HEK293 (cell line): ENCODE data around the gene ATP8A2.

Source experiments
- REST ChIP-seq: fragments of 450-650 bp; formaldehyde crosslinking; IDR thresholded peaks from 2 replicates; pipeline ENCODE4 v1.5.1; 2016; ENCODE audit warnings: missing biosample characterization, missing genetic modification characterization
- ZNF214 ChIP-seq: fragments of 450-650 bp; formaldehyde crosslinking; IDR thresholded peaks from 2 replicates; pipeline ENCODE4 v1.5.1; 2017; ENCODE audit warnings: missing biosample characterization, mild to moderate bottlenecking, missing genetic modification characterization, borderline replicate concordance
- TF ChIP-seq, protein P1 (sequence below): fragments of 450-650 bp; formaldehyde crosslinking; IDR thresholded peaks from 2 replicates; pipeline ENCODE4 v1.5.1; 2016; ENCODE audit warnings: missing biosample characterization, missing genetic modification characterization
- TF ChIP-seq, protein P2 (sequence below): fragments of 450-650 bp; formaldehyde crosslinking; IDR thresholded peaks from 2 replicates; pipeline ENCODE4 v1.5.1; 2016; ENCODE audit warnings: missing biosample characterization, missing genetic modification characterization

DNA sequence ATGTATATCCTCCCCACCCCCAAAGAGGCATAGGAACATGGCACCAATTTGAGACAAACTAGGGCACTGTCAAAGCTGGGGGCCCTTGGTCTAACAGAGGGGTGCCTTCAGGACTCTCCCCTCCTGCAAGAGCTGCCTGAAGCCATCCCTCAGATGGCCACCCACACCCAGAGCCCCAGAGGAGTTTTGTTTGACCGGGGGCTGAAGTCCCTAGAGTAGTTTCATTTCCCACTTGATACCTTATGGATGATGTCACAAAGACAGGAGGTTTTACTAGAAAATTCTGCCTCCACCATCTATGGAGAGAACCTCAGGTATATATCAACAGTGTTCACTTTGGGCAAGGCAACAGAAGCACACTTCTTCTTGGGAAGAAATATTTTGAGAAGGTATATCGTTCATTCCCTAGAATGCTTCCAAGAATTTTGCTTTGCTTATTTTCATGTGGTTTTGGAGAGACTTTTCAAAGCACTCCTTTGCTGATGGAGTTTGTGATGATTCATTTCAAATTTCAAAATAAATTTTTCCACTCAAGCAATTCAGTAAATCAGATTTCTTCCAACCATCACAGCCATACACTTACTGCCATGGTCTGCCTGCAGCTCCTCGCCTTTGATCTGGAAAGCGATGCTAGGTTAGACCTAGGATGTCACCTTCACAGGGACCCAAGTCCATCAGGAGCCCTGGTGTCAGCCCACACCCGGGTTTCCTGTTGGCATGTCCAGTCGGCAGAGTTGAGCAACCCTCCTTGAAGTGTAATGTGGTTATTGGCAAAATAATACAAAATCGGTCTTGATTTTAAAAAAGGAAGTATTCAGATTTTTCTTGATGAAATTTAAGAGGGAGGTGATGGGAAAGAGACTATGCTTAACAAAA lies 473.0 kb downstream of the ATP8A2 start:
- TF ChIP-seq, protein P1, sequence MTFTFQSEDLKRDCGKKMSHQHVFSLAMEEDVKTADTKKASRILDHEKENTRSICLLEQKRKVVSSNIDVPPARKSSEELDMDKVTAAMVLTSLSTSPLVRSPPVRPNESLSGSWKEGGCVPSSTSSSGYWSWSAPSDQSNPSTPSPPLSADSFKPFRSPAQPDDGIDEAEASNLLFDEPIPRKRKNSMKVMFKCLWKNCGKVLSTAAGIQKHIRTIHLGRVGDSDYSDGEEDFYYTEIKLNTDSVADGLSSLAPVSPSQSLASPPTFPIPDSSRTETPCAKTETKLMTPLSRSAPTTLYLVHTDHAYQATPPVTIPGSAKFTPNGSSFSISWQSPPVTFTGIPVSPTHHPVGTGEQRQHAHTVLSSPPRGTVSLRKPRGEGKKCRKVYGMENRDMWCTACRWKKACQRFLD: no peak
- TF ChIP-seq REST (no peak), ZNF214 (tag by site-specific recombination) (no peak)
- TF ChIP-seq, protein P2, sequence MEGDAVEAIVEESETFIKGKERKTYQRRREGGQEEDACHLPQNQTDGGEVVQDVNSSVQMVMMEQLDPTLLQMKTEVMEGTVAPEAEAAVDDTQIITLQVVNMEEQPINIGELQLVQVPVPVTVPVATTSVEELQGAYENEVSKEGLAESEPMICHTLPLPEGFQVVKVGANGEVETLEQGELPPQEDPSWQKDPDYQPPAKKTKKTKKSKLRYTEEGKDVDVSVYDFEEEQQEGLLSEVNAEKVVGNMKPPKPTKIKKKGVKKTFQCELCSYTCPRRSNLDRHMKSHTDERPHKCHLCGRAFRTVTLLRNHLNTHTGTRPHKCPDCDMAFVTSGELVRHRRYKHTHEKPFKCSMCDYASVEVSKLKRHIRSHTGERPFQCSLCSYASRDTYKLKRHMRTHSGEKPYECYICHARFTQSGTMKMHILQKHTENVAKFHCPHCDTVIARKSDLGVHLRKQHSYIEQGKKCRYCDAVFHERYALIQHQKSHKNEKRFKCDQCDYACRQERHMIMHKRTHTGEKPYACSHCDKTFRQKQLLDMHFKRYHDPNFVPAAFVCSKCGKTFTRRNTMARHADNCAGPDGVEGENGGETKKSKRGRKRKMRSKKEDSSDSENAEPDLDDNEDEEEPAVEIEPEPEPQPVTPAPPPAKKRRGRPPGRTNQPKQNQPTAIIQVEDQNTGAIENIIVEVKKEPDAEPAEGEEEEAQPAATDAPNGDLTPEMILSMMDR (tag by site-specific recombination): no peak
